ENCODE results near the gene LGI4.

LGI4 gene

DNA sequence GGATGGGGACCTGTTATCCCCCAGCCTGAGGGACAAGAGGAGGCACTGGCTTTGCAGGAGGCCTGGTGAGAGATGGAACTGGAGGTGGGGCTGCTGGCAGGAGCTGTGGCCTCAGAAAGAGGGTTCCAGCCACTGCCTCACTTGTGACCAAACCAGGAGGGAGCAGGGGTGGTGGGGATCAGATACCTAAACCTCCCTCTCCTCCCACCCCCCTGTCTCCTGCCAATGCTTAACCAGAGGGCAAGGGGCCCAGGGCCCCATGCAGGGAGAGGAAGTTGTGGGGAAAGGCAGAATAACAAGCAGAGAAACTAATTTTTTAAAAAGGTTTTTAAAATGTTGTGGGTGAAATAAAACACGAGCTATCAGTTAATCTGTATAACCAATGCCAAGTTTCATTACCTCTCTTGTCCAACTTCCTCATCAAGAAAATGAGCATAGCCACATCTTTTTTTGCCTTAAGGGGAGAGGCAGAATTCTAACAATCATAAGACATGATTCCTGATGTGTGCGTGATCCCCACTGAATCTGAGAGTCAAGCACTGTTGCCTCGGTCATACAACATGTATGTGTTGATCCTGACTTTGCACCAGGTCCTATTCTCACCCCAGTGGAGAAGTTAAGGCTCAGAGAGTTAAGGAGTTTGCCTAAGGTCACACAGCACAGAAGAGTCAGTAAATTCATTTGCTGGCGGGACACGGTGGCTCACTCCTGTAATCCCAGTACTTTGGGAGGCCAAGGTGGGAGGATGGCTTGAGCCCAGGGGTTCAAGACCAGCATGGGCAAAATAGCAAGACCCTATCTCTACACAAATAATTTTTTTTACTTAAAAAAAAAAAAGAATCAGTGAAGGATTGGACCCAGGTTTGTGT is 32.6 kb upstream of the LGI4 start:
- in situ Hi-C loops (cut with HindIII; ENCODE audit: low sequenced_read_pairs) = no loop called here
- H3K4me3 ChIP-seq (ENCODE audit: low read depth, low read length) = no peak overlapping the region
- no peak for DNase-seq (ENCODE audit: low read depth)
- TF ChIP-seq, protein P1, sequence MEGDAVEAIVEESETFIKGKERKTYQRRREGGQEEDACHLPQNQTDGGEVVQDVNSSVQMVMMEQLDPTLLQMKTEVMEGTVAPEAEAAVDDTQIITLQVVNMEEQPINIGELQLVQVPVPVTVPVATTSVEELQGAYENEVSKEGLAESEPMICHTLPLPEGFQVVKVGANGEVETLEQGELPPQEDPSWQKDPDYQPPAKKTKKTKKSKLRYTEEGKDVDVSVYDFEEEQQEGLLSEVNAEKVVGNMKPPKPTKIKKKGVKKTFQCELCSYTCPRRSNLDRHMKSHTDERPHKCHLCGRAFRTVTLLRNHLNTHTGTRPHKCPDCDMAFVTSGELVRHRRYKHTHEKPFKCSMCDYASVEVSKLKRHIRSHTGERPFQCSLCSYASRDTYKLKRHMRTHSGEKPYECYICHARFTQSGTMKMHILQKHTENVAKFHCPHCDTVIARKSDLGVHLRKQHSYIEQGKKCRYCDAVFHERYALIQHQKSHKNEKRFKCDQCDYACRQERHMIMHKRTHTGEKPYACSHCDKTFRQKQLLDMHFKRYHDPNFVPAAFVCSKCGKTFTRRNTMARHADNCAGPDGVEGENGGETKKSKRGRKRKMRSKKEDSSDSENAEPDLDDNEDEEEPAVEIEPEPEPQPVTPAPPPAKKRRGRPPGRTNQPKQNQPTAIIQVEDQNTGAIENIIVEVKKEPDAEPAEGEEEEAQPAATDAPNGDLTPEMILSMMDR (IDR thresholded peaks at IDR 0.05; ENCODE audit: low read depth, low read length, missing control alignments) = no peak

- no peak overlapping the region for H3K4me3 ChIP-seq (ENCODE audit: low read depth, low read length)
- DNase-seq (ENCODE audit: low read depth) = no peak
- TF ChIP-seq, protein P1 (IDR thresholded peaks at IDR 0.05; ENCODE audit: low read depth, low read length, missing control alignments) = no peak
- in situ Hi-C loops (cut with HindIII; ENCODE audit: low sequenced_read_pairs) = no loop called here
These were observed 31.5 kb upstream of the LGI4 start for GRCh38 chr19:35166100-35167063.

DNA sequence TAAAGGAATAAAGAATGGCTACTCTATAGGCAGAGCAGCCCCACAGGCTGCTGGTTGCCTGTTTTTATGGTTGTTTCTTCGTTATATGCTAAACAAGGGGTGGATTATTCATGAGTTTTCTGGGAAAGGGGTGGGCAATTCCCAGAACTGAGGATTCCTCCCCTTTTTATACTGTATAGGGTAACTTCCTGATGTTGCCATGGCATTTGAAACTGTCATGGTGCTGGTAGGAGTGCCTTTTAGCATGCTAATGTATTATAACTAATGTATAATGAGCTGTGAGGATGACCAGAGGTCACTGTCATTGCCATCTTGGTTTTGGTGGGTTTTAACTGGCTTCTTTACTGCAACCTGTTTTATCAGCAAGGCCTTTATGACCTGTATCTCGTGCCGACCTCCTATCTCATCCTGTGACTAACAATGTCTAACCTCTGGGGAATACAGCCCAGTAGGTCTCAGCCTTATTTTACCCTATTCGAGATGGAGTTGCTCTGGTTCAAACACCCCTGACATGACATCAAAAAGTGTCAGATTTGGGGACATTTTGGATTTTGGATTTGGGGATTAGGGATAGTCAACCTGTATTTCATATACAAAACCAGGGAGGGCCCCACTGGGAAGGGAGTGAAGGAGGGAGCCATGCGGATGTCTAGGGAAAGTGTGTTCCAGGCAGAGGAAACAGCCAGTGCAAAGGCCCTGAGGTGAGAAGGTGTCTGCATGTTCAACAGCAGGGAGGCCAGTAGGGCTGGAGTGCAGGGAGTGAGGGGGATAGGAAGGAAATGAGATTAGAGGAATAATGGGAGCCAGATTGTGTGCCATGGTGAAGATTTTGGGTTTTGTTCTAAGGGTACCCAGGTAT is 30.6 kb upstream of the LGI4 start:
- no peak overlapping the region for H3K4me3 ChIP-seq (ENCODE audit: low read depth, low read length)
- no peak for DNase-seq (ENCODE audit: low read depth)
- TF ChIP-seq, protein P1 (IDR thresholded peaks at IDR 0.05; ENCODE audit: low read depth, low read length, missing control alignments) = no peak
- in situ Hi-C loops (cut with HindIII; ENCODE audit: low sequenced_read_pairs) = no loop called here

GRCh38 chr19:35164418-35164817 is 29.6 kb upstream of the LGI4 start:
- TF ChIP-seq, protein P1 (IDR thresholded peaks at IDR 0.05; ENCODE audit: low read depth, low read length, missing control alignments) = no peak
- no peak for DNase-seq (ENCODE audit: low read depth)
- no peak overlapping the region for H3K4me3 ChIP-seq (ENCODE audit: low read depth, low read length)
- in situ Hi-C loops (cut with HindIII; ENCODE audit: low sequenced_read_pairs) = no loop called here

- in situ Hi-C loops (cut with HindIII; ENCODE audit: low sequenced_read_pairs) = no loop called here
- peak; percentile 27 for DNase-seq (ENCODE audit: low read depth)
- H3K4me3 ChIP-seq (ENCODE audit: low read depth, low read length) = no peak overlapping the region
- TF ChIP-seq, protein P1 (IDR thresholded peaks at IDR 0.05; ENCODE audit: low read depth, low read length, missing control alignments) = no peak
These were observed 27.8 kb upstream of the LGI4 start for GRCh38 chr19:35162471-35163326.

All from astrocyte of the cerebellum (primary cell).